GM21576 (cell line): Measurements from ENCODE around the gene ZFYVE19.

Experiments used
- ATAC-seq: cut with Tn5 transposase; IDR thresholded peaks from one replicate; pipeline ENCODE4 v1.9.1; 2021; ENCODE audit warnings: mild to moderate bottlenecking, moderate library complexity; ENCODE audit not compliant: unreplicated experiment

Gene ZFYVE19

GRCh38 chr15:40775740-40776536 is 31.0 kb upstream of the ZFYVE19 start:
- no peak for ATAC-seq

- no peak for ATAC-seq
Observed at GRCh38 chr15:40776537-40777141, 30.2 kb upstream of the ZFYVE19 start.

GRCh38 chr15:40782609-40783227 is 24.2 kb upstream of the ZFYVE19 start:
- no peak for ATAC-seq

- no peak for ATAC-seq
Observed at GRCh38 chr15:40785164-40785563, 21.7 kb upstream of the ZFYVE19 start.

GRCh38 chr15:40785814-40786213 is 21.1 kb upstream of the ZFYVE19 start:
- no peak for ATAC-seq

- ATAC-seq = no peak
Observed at GRCh38 chr15:40787344-40787841, 19.5 kb upstream of the ZFYVE19 start.

GRCh38 chr15:40787991-40788390 is 18.9 kb upstream of the ZFYVE19 start:
- no peak for ATAC-seq

GRCh38 chr15:40789119-40789518 is 17.8 kb upstream of the ZFYVE19 start:
- ATAC-seq = no peak

GRCh38 chr15:40789999-40790398 is 16.9 kb upstream of the ZFYVE19 start:
- ATAC-seq = no peak

GRCh38 chr15:40790718-40791117 is 16.2 kb upstream of the ZFYVE19 start:
- no peak for ATAC-seq

GRCh38 chr15:40792394-40792793 is 14.5 kb upstream of the ZFYVE19 start:
- ATAC-seq = no peak

- ATAC-seq = no peak
Observed at GRCh38 chr15:40793216-40793989, 13.5 kb upstream of the ZFYVE19 start.

- no peak for ATAC-seq
Observed at GRCh38 chr15:40796041-40796440, 10.8 kb upstream of the ZFYVE19 start.

GRCh38 chr15:40796512-40796911 is 10.4 kb upstream of the ZFYVE19 start:
- no peak for ATAC-seq

- no peak for ATAC-seq
Observed at GRCh38 chr15:40799523-40799922, 7.4 kb upstream of the ZFYVE19 start.

GRCh38 chr15:40803076-40803475 is 3.8 kb upstream of the ZFYVE19 start:
- ATAC-seq = no peak

- ATAC-seq = no peak
Observed at GRCh38 chr15:40803688-40804087, 3.2 kb upstream of the ZFYVE19 start.

GRCh38 chr15:40806672-40807027 is 239 bp upstream of the ZFYVE19 start:
- ATAC-seq = no peak

GRCh38 chr15:40807888-40808461 is 1.1 kb downstream of the ZFYVE19 start:
- no peak for ATAC-seq

GRCh38 chr15:40808861-40809450 is 2.1 kb downstream of the ZFYVE19 start:
- ATAC-seq = no peak
